ENCODE measurements around the gene ANKRD13C.
"Not testable (repeated sequence)": the region's sequence is repeated elsewhere in the genome, so short reads cannot be mapped to it uniquely, and the experiment has no call there.

ANKRD13C gene

DNA sequence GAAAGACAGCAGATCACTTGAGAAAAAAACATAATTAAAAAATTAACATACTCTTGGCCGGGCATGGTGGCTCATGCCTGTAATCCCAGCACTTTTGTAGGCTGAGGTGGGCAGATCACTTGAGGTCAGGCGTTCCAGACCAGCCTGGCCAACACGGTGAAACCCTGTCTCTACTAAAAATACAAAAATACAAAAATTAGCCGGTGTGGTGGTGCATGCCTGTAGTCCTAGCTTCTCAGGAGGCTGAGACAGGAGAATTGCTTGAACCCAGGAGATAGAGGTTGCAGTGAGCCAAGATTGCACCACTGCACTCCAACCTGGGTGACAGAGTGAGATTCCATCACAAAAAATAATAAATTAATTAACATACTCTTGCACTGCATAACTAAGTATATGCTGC lies 4.7 kb downstream of the ANKRD13C start:
- not testable (repeated sequence) for DNase-seq (ENCODE audit: low spot score); H3K27me3 ChIP-seq (ENCODE audit: control insufficient read depth in 3 of 3, insufficient read depth in 3 of 3, low read depth in 1 of 3, low read length in 3 of 3); H3K4me2 ChIP-seq (ENCODE audit: insufficient read depth, low read length, poor library complexity, severe bottlenecking); H3K4me3 ChIP-seq (ENCODE audit: low read length in 2 of 2); H4K8ac ChIP-seq (ENCODE audit: low read depth, low read length); H3K4ac ChIP-seq (ENCODE audit: low read length); H3K9me3 ChIP-seq (replicated peaks in 1 of 2; ENCODE audit: control insufficient read depth in 2 of 2, insufficient read depth in 1 of 2, low read depth in 1 of 2, low read length in 2 of 2); H4K91ac ChIP-seq (ENCODE audit: low read depth, low read length, poor library complexity); H2BK12ac ChIP-seq (ENCODE audit: low read length); H3K14ac ChIP-seq (ENCODE audit: low read length); H3K9ac ChIP-seq (ENCODE audit: low read depth, low read length, poor library complexity); H3K27ac ChIP-seq (replicated peaks; ENCODE audit: low read length); H3K79me1 ChIP-seq (ENCODE audit: low read depth, low read length); H2AFZ ChIP-seq (ENCODE audit: low read length); H2BK5ac ChIP-seq (ENCODE audit: low read length); H3K4me1 ChIP-seq (ENCODE audit: control insufficient read depth in 2 of 2, insufficient read depth in 1 of 2, low read depth in 1 of 2, low read length in 2 of 2); H2AK5ac ChIP-seq (ENCODE audit: low read depth, low read length); H2BK120ac ChIP-seq (ENCODE audit: low read depth, low read length); H3K23ac ChIP-seq (ENCODE audit: low read depth, low read length, poor library complexity); H2BK15ac ChIP-seq (ENCODE audit: low read length); H3K18ac ChIP-seq (ENCODE audit: low read length)
- H3K36me3 ChIP-seq (replicated peaks in 1 of 2; ENCODE audit: control insufficient read depth in 2 of 2, insufficient read depth in 2 of 2, low read length in 2 of 2), result peaks cover 0 to 41% of the 10 kb centered on the region in 2 donors
- WGBS, 2 donors (ENCODE audit: extremely low coverage in 2 of 2, insufficient read length in 2 of 2, insufficient replicate concordance in 1 of 2), result no CpG with 5 or more reads among the region's 4 CpGs

- Histone ChIP-seq H3K27me3 (ENCODE audit: control insufficient read depth in 3 of 3, insufficient read depth in 3 of 3, low read depth in 1 of 3, low read length in 3 of 3) (no peaks in the 10 kb centered on the region), H3K9me3 (replicated peaks in 1 of 2; ENCODE audit: control insufficient read depth in 2 of 2, insufficient read depth in 1 of 2, low read depth in 1 of 2, low read length in 2 of 2) (peaks cover 0 to 4% of the 10 kb centered on the region in 2 donors), H3K79me1 (ENCODE audit: low read depth, low read length) (peaks cover 2% of the 10 kb centered on the region), H3K4me3 (ENCODE audit: low read length in 2 of 2) (no peak overlapping the region), H3K27ac (replicated peaks; ENCODE audit: low read length) (no peak overlapping the region), H3K14ac (ENCODE audit: low read length) (no peak overlapping the region), H3K4ac (ENCODE audit: low read length) (no peak overlapping the region), H2AK5ac (ENCODE audit: low read depth, low read length) (no peak overlapping the region), H3K9ac (ENCODE audit: low read depth, low read length, poor library complexity) (no peak overlapping the region), H2BK12ac (ENCODE audit: low read length) (no peak overlapping the region), H2BK5ac (ENCODE audit: low read length) (no peak overlapping the region), H2BK120ac (ENCODE audit: low read depth, low read length) (no peak overlapping the region), H3K18ac (ENCODE audit: low read length) (no peak overlapping the region), H2BK15ac (ENCODE audit: low read length) (no peak overlapping the region), H4K91ac (ENCODE audit: low read depth, low read length, poor library complexity) (no peak overlapping the region), H4K8ac (ENCODE audit: low read depth, low read length) (no peak overlapping the region), H3K36me3 (replicated peaks in 1 of 2; ENCODE audit: control insufficient read depth in 2 of 2, insufficient read depth in 2 of 2, low read length in 2 of 2) (peaks cover 0 to 46% of the 10 kb centered on the region in 2 donors), H2AFZ (ENCODE audit: low read length) (no peak overlapping the region), H3K4me2 (ENCODE audit: insufficient read depth, low read length, poor library complexity, severe bottlenecking) (no peak overlapping the region), H3K23ac (ENCODE audit: low read depth, low read length, poor library complexity) (no peak overlapping the region), H3K4me1 (ENCODE audit: control insufficient read depth in 2 of 2, insufficient read depth in 1 of 2, low read depth in 1 of 2, low read length in 2 of 2) (peaks cover 0 to 2% of the 10 kb centered on the region in 2 donors)
- no peak for DNase-seq (ENCODE audit: low spot score)
- 100% methylated on average over 1 of the region's 11 CpGs; no CpG with 5 or more reads in 1 of the 2 donors for WGBS, 2 donors (ENCODE audit: extremely low coverage in 2 of 2, insufficient read length in 2 of 2, insufficient replicate concordance in 1 of 2)
Observed at GRCh38 chr1:70348399-70349165, 5.9 kb downstream of the ANKRD13C start.

- not testable (repeated sequence) for H4K91ac ChIP-seq (ENCODE audit: low read depth, low read length, poor library complexity); H3K9ac ChIP-seq (ENCODE audit: low read depth, low read length, poor library complexity); H3K9me3 ChIP-seq (replicated peaks in 1 of 2; ENCODE audit: control insufficient read depth in 2 of 2, insufficient read depth in 1 of 2, low read depth in 1 of 2, low read length in 2 of 2); H3K4me2 ChIP-seq (ENCODE audit: insufficient read depth, low read length, poor library complexity, severe bottlenecking); H3K14ac ChIP-seq (ENCODE audit: low read length); H2BK15ac ChIP-seq (ENCODE audit: low read length); H4K8ac ChIP-seq (ENCODE audit: low read depth, low read length); H2BK12ac ChIP-seq (ENCODE audit: low read length); H2BK120ac ChIP-seq (ENCODE audit: low read depth, low read length); H2BK5ac ChIP-seq (ENCODE audit: low read length); H3K79me1 ChIP-seq (ENCODE audit: low read depth, low read length); H3K27ac ChIP-seq (replicated peaks; ENCODE audit: low read length); H2AFZ ChIP-seq (ENCODE audit: low read length); H3K27me3 ChIP-seq (ENCODE audit: control insufficient read depth in 3 of 3, insufficient read depth in 3 of 3, low read depth in 1 of 3, low read length in 3 of 3); H3K18ac ChIP-seq (ENCODE audit: low read length); H3K4me3 ChIP-seq (ENCODE audit: low read length in 2 of 2); H3K4me1 ChIP-seq (ENCODE audit: control insufficient read depth in 2 of 2, insufficient read depth in 1 of 2, low read depth in 1 of 2, low read length in 2 of 2); DNase-seq (ENCODE audit: low spot score); H3K4ac ChIP-seq (ENCODE audit: low read length); H3K23ac ChIP-seq (ENCODE audit: low read depth, low read length, poor library complexity); H2AK5ac ChIP-seq (ENCODE audit: low read depth, low read length)
- WGBS, 2 donors (ENCODE audit: extremely low coverage in 2 of 2, insufficient read length in 2 of 2, insufficient replicate concordance in 1 of 2), result no CpG with 5 or more reads among the region's 3 CpGs
- H3K36me3 ChIP-seq (replicated peaks in 1 of 2; ENCODE audit: control insufficient read depth in 2 of 2, insufficient read depth in 2 of 2, low read length in 2 of 2), result peaks cover 0 to 29% of the 10 kb centered on the region in 2 donors
Observed at GRCh38 chr1:70339644-70340043, 14.9 kb downstream of the ANKRD13C start.

- H2BK12ac ChIP-seq (ENCODE audit: low read length), result no peak overlapping the region
- H3K23ac ChIP-seq (ENCODE audit: low read depth, low read length, poor library complexity), result no peak overlapping the region
- H3K9ac ChIP-seq (ENCODE audit: low read depth, low read length, poor library complexity), result no peak overlapping the region
- no peak overlapping the region for H2AFZ ChIP-seq (ENCODE audit: low read length)
- H3K4me3 ChIP-seq (ENCODE audit: low read length in 2 of 2), result no peak overlapping the region
- no peak for DNase-seq (ENCODE audit: low spot score)
- no peak overlapping the region for H4K91ac ChIP-seq (ENCODE audit: low read depth, low read length, poor library complexity)
- H3K79me1 ChIP-seq (ENCODE audit: low read depth, low read length), result no peaks in the 10 kb centered on the region
- no peak overlapping the region for H3K27ac ChIP-seq (replicated peaks; ENCODE audit: low read length)
- H2BK15ac ChIP-seq (ENCODE audit: low read length), result no peak overlapping the region
- no peak overlapping the region for H3K18ac ChIP-seq (ENCODE audit: low read length)
- no peak overlapping the region for H3K4ac ChIP-seq (ENCODE audit: low read length)
- H3K9me3 ChIP-seq (replicated peaks in 1 of 2; ENCODE audit: control insufficient read depth in 2 of 2, insufficient read depth in 1 of 2, low read depth in 1 of 2, low read length in 2 of 2), result peaks cover 0 to 5% of the 10 kb centered on the region in 2 donors
- no peak overlapping the region for H2AK5ac ChIP-seq (ENCODE audit: low read depth, low read length)
- H2BK5ac ChIP-seq (ENCODE audit: low read length), result no peak overlapping the region
- no peaks in the 10 kb centered on the region for H3K27me3 ChIP-seq (ENCODE audit: control insufficient read depth in 3 of 3, insufficient read depth in 3 of 3, low read depth in 1 of 3, low read length in 3 of 3)
- no peak overlapping the region for H2BK120ac ChIP-seq (ENCODE audit: low read depth, low read length)
- peaks cover 0 to 44% of the 10 kb centered on the region in 2 donors for H3K36me3 ChIP-seq (replicated peaks in 1 of 2; ENCODE audit: control insufficient read depth in 2 of 2, insufficient read depth in 2 of 2, low read length in 2 of 2)
- H3K4me2 ChIP-seq (ENCODE audit: insufficient read depth, low read length, poor library complexity, severe bottlenecking), result no peak overlapping the region
- H3K4me1 ChIP-seq (ENCODE audit: control insufficient read depth in 2 of 2, insufficient read depth in 1 of 2, low read depth in 1 of 2, low read length in 2 of 2), result no peaks in the 10 kb centered on the region
- H3K14ac ChIP-seq (ENCODE audit: low read length), result no peak overlapping the region
- no peak overlapping the region for H4K8ac ChIP-seq (ENCODE audit: low read depth, low read length)
Observed at GRCh38 chr1:70336050-70336449, 18.5 kb downstream of the ANKRD13C start.

Data from neuronal stem cell (in vitro differentiated cells).